BLaER1 treated with 17β-estradiol and CSF1 and Interleukin-3, amounts not matched to agents 10 nM and 100 nM (cell line): ENCODE results near the gene DYNLT3.

ENCODE experiments used
- H3K27ac ChIP-seq, 11 experiments: shearing (Covaris generic); formaldehyde crosslinking; 2 replicates each; pipeline ENCODE4 v1.8.1; 2022
- H3K27me3 ChIP-seq, 11 experiments: shearing (Covaris generic); formaldehyde crosslinking; 2 replicates each; pipeline ENCODE4 v1.8.1; 2022
- H3K36me3 ChIP-seq, 11 experiments: shearing (Covaris generic); formaldehyde crosslinking; 2 replicates each; pipeline ENCODE4 v1.8.1; 2022
- H3K4me1 ChIP-seq, 10 experiments: shearing (Covaris generic); formaldehyde crosslinking; 2 replicates each; pipeline ENCODE4 v1.8.1; 2022
- H3K4me2 ChIP-seq, 11 experiments: shearing (Covaris generic); formaldehyde crosslinking; 2 replicates each; pipeline ENCODE4 v1.8.1; 2022
- H3K4me3 ChIP-seq, 10 experiments: shearing (Covaris generic); formaldehyde crosslinking; 2 replicates each; pipeline ENCODE4 v1.8.1; 2022
- H3K9ac ChIP-seq, 11 experiments: shearing (Covaris generic); formaldehyde crosslinking; 2 replicates each; pipeline ENCODE4 v1.8.1; 2022
- H3K9me3 ChIP-seq, 11 experiments: shearing (Covaris generic); formaldehyde crosslinking; replicated peaks in 1 of 11; 2 replicates each; pipeline ENCODE4 v1.8.1; 2022
- H4K20me1 ChIP-seq, 11 experiments: shearing (Covaris generic); formaldehyde crosslinking; 2 replicates each; pipeline ENCODE4 v1.8.1; 2022
- Cebpa-rat ChIP-seq, 11 experiments: shearing (Covaris generic); IDR thresholded peaks; 2 replicates each; pipeline ENCODE4 v1.8.1; 2022

DYNLT3 gene

GRCh38 chrX:37846934-37847732 is at the start of gene DYNLT3:
Gene DYNLT3, minus strand, starts transcription at chrX:37847571. Its CDS starts 61 bp downstream, at chrX:37847510.
- no peak for TF ChIP-seq Cebpa-rat (IDR thresholded peaks at IDR 0.05)
- H3K9ac ChIP-seq = peak within 1 kb of the TSS; percentile 66 to 83 (median 77)

GRCh38 chrX:37896511-37896890 is 49.1 kb upstream of the DYNLT3 start:
- no peaks in the 10 kb centered on the region for H3K27me3 ChIP-seq
- H3K9ac ChIP-seq = no peak overlapping the region
- H4K20me1 ChIP-seq = no peaks in the 10 kb centered on the region
- no peaks in the 10 kb centered on the region for H3K4me1 ChIP-seq
- H3K27ac ChIP-seq = no peak overlapping the region
- no peak overlapping the region for H3K4me3 ChIP-seq
- no peak for TF ChIP-seq Cebpa-rat (IDR thresholded peaks at IDR 0.05)
- H3K36me3 ChIP-seq = no peaks in the 10 kb centered on the region
- H3K4me2 ChIP-seq = no peak overlapping the region
- H3K9me3 ChIP-seq = no peaks in the 10 kb centered on the region

More at GRCh38 chrX:37846934-37847732, at the start of gene DYNLT3:
- Histone ChIP-seq H3K27me3 (peaks cover 0 to 23% (median 11%) of the 10 kb centered on the region in 11 experiments; a peak in 10 of 22 replicates), H3K9me3 (peaks cover 0 to 25% (median 16%) of the 10 kb centered on the region in 11 experiments; a peak in 14 of 22 replicates), H3K27ac (peak within 1 kb of the TSS; percentile 34 to 77 (median 65); a peak in 21 of 22 replicates), H3K4me3 (peak within 1 kb of the TSS; percentile 57 to 76 (median 68)), H3K4me1 (peaks cover 0 to 8% (median 0%) of the 10 kb centered on the region in 10 experiments; a peak in 4 of 20 replicates), H4K20me1 (no peaks in the 10 kb centered on the region), H3K4me2 (peak within 1 kb of the TSS; percentile 43 to 73 (median 66)), H3K36me3 (no peaks in the 10 kb centered on the region; a peak in 1 of 22 replicates)

- Histone ChIP-seq H3K4me1 (no peaks in the 10 kb centered on the region), H3K27me3 (no peaks in the 10 kb centered on the region), H3K9me3 (no peaks in the 10 kb centered on the region), H3K9ac (no peak overlapping the region), H3K4me2 (no peak overlapping the region), H3K27ac (no peak overlapping the region), H3K36me3 (no peaks in the 10 kb centered on the region), H3K4me3 (no peak overlapping the region), H4K20me1 (no peaks in the 10 kb centered on the region)
- TF ChIP-seq Cebpa-rat (IDR thresholded peaks at IDR 0.05) = no peak
Measured at GRCh38 chrX:37895795-37896510, 48.6 kb upstream of the DYNLT3 start.

- Histone ChIP-seq H4K20me1 (no peaks in the 10 kb centered on the region), H3K4me3 (no peak overlapping the region), H3K4me2 (no peak overlapping the region), H3K27ac (no peak overlapping the region), H3K27me3 (no peaks in the 10 kb centered on the region), H3K9me3 (no peaks in the 10 kb centered on the region), H3K9ac (no peak overlapping the region), H3K36me3 (no peaks in the 10 kb centered on the region), H3K4me1 (no peaks in the 10 kb centered on the region)
- no peak for TF ChIP-seq Cebpa-rat (IDR thresholded peaks at IDR 0.05)
Measured at GRCh38 chrX:37894725-37895124, 47.4 kb upstream of the DYNLT3 start.

- H3K27ac ChIP-seq = no peak overlapping the region
- no peak overlapping the region for H3K9ac ChIP-seq
- H3K4me3 ChIP-seq = no peak overlapping the region
- H3K36me3 ChIP-seq = no peaks in the 10 kb centered on the region
- H4K20me1 ChIP-seq = no peaks in the 10 kb centered on the region
- TF ChIP-seq Cebpa-rat (IDR thresholded peaks at IDR 0.05) = no peak
- no peaks in the 10 kb centered on the region for H3K4me1 ChIP-seq
- no peak overlapping the region for H3K4me2 ChIP-seq
- 0 out of 22 replicates have a peak, but pooled peaks cover 0 to 4% (median 0%) of the 10 kb centered on the region in 11 experiments for H3K9me3 ChIP-seq
- H3K27me3 ChIP-seq = no peaks in the 10 kb centered on the region
Measured at GRCh38 chrX:37888010-37888409, 40.6 kb upstream of the DYNLT3 start.

GRCh38 chrX:37887347-37887746 is 40.0 kb upstream of the DYNLT3 start:
- Histone ChIP-seq H4K20me1 (no peaks in the 10 kb centered on the region), H3K9me3 (0 out of 22 replicates have a peak, but pooled peaks cover 0 to 4% (median 0%) of the 10 kb centered on the region in 11 experiments), H3K4me3 (no peak overlapping the region), H3K27me3 (no peaks in the 10 kb centered on the region), H3K9ac (no peak overlapping the region), H3K27ac (no peak overlapping the region), H3K4me2 (no peak overlapping the region), H3K4me1 (no peaks in the 10 kb centered on the region), H3K36me3 (no peaks in the 10 kb centered on the region)
- no peak for TF ChIP-seq Cebpa-rat (IDR thresholded peaks at IDR 0.05)

GRCh38 chrX:37883196-37883595 is 35.8 kb upstream of the DYNLT3 start:
- Histone ChIP-seq H3K4me3 (no peak overlapping the region), H4K20me1 (no peaks in the 10 kb centered on the region), H3K36me3 (no peaks in the 10 kb centered on the region), H3K4me2 (no peak overlapping the region), H3K9ac (no peak overlapping the region), H3K4me1 (no peaks in the 10 kb centered on the region), H3K27ac (no peak overlapping the region), H3K9me3 (0 out of 22 replicates have a peak, but pooled peaks cover 0 to 4% (median 0%) of the 10 kb centered on the region in 11 experiments), H3K27me3 (no peaks in the 10 kb centered on the region)
- TF ChIP-seq Cebpa-rat (IDR thresholded peaks at IDR 0.05) = no peak

- H3K27me3 ChIP-seq = no peaks in the 10 kb centered on the region
- no peak overlapping the region for H3K4me2 ChIP-seq
- no peak overlapping the region for H3K27ac ChIP-seq
- no peak overlapping the region for H3K4me3 ChIP-seq
- no peak for TF ChIP-seq Cebpa-rat (IDR thresholded peaks at IDR 0.05)
- no peaks in the 10 kb centered on the region for H3K4me1 ChIP-seq
- H3K9me3 ChIP-seq = 0 out of 22 replicates have a peak, but pooled peaks cover 0 to 4% (median 0%) of the 10 kb centered on the region in 11 experiments
- H3K36me3 ChIP-seq = no peaks in the 10 kb centered on the region
- no peaks in the 10 kb centered on the region for H4K20me1 ChIP-seq
- H3K9ac ChIP-seq = no peak overlapping the region
Measured at GRCh38 chrX:37879692-37880091, 32.3 kb upstream of the DYNLT3 start.

- no peak for TF ChIP-seq Cebpa-rat (IDR thresholded peaks at IDR 0.05)
Measured at GRCh38 chrX:37876716-37877115, 29.3 kb upstream of the DYNLT3 start.

More at GRCh38 chrX:37876716-37877115, 29.3 kb upstream of the DYNLT3 start:
- no peaks in the 10 kb centered on the region for H3K36me3 ChIP-seq
- no peak overlapping the region for H3K27ac ChIP-seq
- H3K4me3 ChIP-seq = no peak overlapping the region
- H3K4me1 ChIP-seq = peaks cover 0 to 6% (median 0%) of the 10 kb centered on the region in 10 experiments; a peak in 3 of 20 replicates
- no peak overlapping the region for H3K4me2 ChIP-seq
- no peak overlapping the region for H3K9ac ChIP-seq
- H3K9me3 ChIP-seq = no peaks in the 10 kb centered on the region
- H3K27me3 ChIP-seq = no peaks in the 10 kb centered on the region
- H4K20me1 ChIP-seq = no peaks in the 10 kb centered on the region
